Lower lobe of right lung (tissue), 2 donors: ENCODE measurements around the gene PRKAR1B. TPM values are rescaled to one million over a fixed set of nuclear protein-coding genes. Genes with fewer than 3 reads are reported as not detected.
A peak's percentile ranks its signal among the peaks of the same experiment; 100 is the strongest.

Experiments used
- ATAC-seq, 2 donors: fragments of 200-7000 bp; cut with Tn5 transposase; one replicate each; pipeline ENCODE4 v1.9.1; 2020 to 2022; ENCODE audit warnings: mild to moderate bottlenecking in 2 of 2, moderate library complexity in 2 of 2
- DNase-seq: peaks from one replicate; pipeline ENCODE4 v3.0.0-alpha.2; 2020
- H3K27ac ChIP-seq: fragments of 200-600 bp; one replicate; pipeline ENCODE4 v1.8.0; 2022
- H3K27me3 ChIP-seq: fragments of 200-600 bp; one replicate; pipeline ENCODE4 v1.8.0; 2022; ENCODE audit warnings: low read depth
- H3K36me3 ChIP-seq: fragments of 200-600 bp; one replicate; pipeline ENCODE4 v1.8.0; 2022; ENCODE audit warnings: mild to moderate bottlenecking
- H3K4me1 ChIP-seq: fragments of 200-600 bp; one replicate; pipeline ENCODE4 v1.8.0; 2022
- H3K4me3 ChIP-seq: fragments of 200-600 bp; one replicate; pipeline ENCODE4 v1.8.0; 2022; ENCODE audit warnings: mild to moderate bottlenecking
- H3K9me3 ChIP-seq: fragments of 200-600 bp; one replicate; pipeline ENCODE4 v1.8.0; 2022
- CTCF ChIP-seq: fragments of 200-600 bp; IDR thresholded peaks from one replicate; pipeline ENCODE4 v1.8.0; 2022; ENCODE audit warnings: antibody characterized with exemption, mild to moderate bottlenecking
- intact Hi-C: fragments of 100-400 bp; cut with DNase I; formaldehyde crosslinking; loops from one replicate; pipeline ENCODE4 v1.11.0; 2022
- total RNA-seq: library from RNA; stranded (reverse); fragmentation: NEBNext Ultra II Directional; extraction: Animal tissue kit (Norgen Biotek cat#: 25700); gene quantifications from one replicate; pipeline ENCODE4 v1.2.1, GENCODE V29; 2021
- donor health status: DM: no; HTN: yes; CAD: no; lungs with severe emphysema.

Gene PRKAR1B
- total RNA-seq, 1 donor from 2014 or later = 16.8 TPM

- Histone ChIP-seq H3K27ac (no peak overlapping the region), H3K27me3 (no peaks in the 10 kb centered on the region), H3K9me3 (peaks cover 5% of the 10 kb centered on the region), H3K4me3 (no peak overlapping the region), H3K36me3 (no peaks in the 10 kb centered on the region), H3K4me1 (peaks cover 24% of the 10 kb centered on the region)
- DNase-seq (no peak), ATAC-seq (no peak)
- intact Hi-C loops = no loop called here
- no peak for TF ChIP-seq CTCF
Measured at GRCh38 chr7:701086-701671, 25.9 kb downstream of the PRKAR1B start.

DNA sequence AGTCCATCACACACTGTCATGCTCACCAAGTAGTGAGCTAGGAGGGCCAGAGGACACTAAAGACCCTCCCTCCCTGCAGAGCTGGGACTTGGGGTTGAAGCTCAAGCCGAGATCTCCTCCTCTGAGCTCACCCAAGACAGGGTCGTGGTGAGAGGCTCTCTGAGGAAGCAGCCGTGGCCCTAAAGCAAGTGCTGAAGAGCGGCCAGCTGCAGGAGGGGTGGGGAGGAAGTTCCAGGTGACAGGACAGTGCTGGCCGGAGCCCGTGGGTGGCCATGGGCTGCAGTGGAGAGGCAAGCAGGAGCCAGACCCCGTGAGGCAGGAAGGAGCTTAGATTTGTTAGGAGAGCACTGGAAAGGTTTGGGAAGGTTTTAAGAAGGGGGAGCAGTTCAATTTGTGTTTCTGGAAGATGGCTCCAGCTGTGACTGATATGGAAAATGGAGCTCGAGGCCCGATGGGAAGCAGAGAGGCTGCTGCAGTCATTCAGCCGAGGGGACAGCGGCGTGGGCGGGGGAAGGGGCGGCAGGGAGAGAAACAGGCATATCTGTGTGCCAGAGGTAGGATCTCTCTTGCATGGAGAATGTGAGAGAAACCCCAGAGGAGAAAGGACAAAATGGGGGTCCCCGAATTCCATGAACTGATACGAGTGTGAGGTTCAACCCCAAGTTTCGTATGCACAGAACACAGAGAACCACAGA lies 27.5 kb downstream of the PRKAR1B start:
- H3K36me3 ChIP-seq = no peaks in the 10 kb centered on the region
- H3K27me3 ChIP-seq = no peaks in the 10 kb centered on the region
- H3K4me3 ChIP-seq = no peak overlapping the region
- TF ChIP-seq CTCF = no peak
- H3K27ac ChIP-seq = peak overlapping the region; percentile 49
- H3K4me1 ChIP-seq = peaks cover 24% of the 10 kb centered on the region
- H3K9me3 ChIP-seq = peaks cover 5% of the 10 kb centered on the region
- intact Hi-C loops = no loop called here
- ATAC-seq (no peak), DNase-seq (no peak)

GRCh38 chr7:698515-699475 lies 28.3 kb downstream of the PRKAR1B start:
- H3K4me1 ChIP-seq = peaks cover 24% of the 10 kb centered on the region
- intact Hi-C loops = no loop called here
- H3K27me3 ChIP-seq = no peaks in the 10 kb centered on the region
- H3K36me3 ChIP-seq = no peaks in the 10 kb centered on the region
- DNase-seq (peak; percentile 36), ATAC-seq (peak; percentile 53 to 59)
- H3K4me3 ChIP-seq = no peak overlapping the region
- no peak for TF ChIP-seq CTCF
- H3K27ac ChIP-seq = peak overlapping the region; percentile 49
- H3K9me3 ChIP-seq = peaks cover 5% of the 10 kb centered on the region

DNA sequence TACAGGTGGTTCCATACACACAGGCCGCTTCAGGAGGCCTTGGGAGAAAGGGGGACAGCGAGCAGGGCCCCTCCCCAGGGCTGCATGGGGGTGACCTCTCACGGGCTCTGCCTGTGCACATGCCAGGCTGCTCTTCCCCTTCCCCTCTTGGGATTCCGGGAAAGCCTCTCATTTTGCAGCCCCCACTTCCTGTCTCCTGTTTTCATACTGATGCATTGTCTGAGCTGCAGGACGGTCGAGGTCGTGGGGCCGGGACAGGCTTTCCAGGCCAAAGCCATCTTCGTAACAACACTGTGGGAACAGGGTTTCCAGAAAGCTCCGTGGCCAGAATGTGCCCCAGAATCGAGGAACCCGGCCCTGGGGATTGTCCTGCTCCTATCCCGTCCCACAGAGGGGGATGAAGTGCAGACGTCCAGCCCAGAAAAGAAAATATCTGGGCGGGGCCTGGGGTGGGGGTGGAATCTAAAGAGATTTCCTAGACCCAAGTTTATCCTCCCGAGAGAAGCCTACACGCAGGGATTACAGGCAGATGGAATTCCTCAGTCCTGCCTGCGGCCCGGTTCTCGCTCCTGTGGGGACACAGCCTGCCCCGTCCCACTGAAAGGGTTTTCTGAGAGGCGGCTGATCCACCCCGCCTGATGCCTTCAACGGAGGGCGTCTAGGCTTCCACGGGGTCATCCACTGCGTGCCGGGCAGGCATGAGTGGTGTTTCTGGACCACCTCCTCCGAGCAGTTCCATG lies 30.1 kb downstream of the PRKAR1B start:
- DNase-seq (no peak), ATAC-seq (peak; percentile 31 to 32)
- no peaks in the 10 kb centered on the region for H3K36me3 ChIP-seq
- peaks cover 24% of the 10 kb centered on the region for H3K4me1 ChIP-seq
- peak overlapping the region; percentile 36 for H3K27ac ChIP-seq
- intact Hi-C loops = no loop called here
- no peaks in the 10 kb centered on the region for H3K27me3 ChIP-seq
- no peak overlapping the region for H3K4me3 ChIP-seq
- H3K9me3 ChIP-seq = no peaks in the 10 kb centered on the region
- no peak for TF ChIP-seq CTCF

DNA sequence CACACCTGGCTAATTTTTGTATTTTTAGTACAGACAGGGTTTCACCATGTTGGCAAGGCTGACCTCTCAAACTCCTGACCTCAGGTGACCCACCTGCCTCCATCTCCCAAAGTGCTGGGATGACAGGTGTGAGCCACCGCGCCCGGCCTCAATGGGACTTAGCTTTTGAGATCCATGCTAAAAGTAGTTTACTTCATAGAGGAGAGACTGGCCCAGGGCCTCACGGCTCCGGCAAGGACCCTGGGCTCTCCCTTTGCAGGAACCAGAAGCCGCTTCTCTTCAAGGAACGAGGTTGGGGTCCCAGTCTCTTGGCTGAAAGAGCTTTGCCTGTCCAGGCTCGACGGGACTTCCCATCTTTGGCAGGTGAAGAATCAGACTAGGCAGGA lies 30.7 kb downstream of the PRKAR1B start:
- no peak overlapping the region for H3K4me3 ChIP-seq
- ATAC-seq (no peak), DNase-seq (no peak)
- no peaks in the 10 kb centered on the region for H3K9me3 ChIP-seq
- H3K27me3 ChIP-seq = no peaks in the 10 kb centered on the region
- TF ChIP-seq CTCF = no peak
- intact Hi-C loops = no loop called here
- peak overlapping the region; percentile 36 for H3K27ac ChIP-seq
- H3K36me3 ChIP-seq = no peaks in the 10 kb centered on the region
- peaks cover 24% of the 10 kb centered on the region for H3K4me1 ChIP-seq
